ENCODE measurements around the gene PRR14L.

- TF ChIP-seq CTCF (IDR thresholded peaks at IDR 0.05; ENCODE audit: low read length) = no peak
- TF ChIP-seq EZH2phosphoT487 (IDR thresholded peaks at IDR 0.05; ENCODE audit: low read length) = no peak
- TF ChIP-seq EZH2 (optimal IDR thresholded peaks at IDR 0.05; ENCODE audit: low read depth, low read length) = no peak
These were observed 23.2 kb downstream of the PRR14L start for GRCh38 chr22:31726692-31727091.

Measured in MM.1S (cell line).